ENCODE measurements around the gene SELPLG.
"Not testable (repeated sequence)": the region's sequence is repeated elsewhere in the genome, so short reads cannot be mapped to it uniquely, and the experiment has no call there.

Gene SELPLG

DNA sequence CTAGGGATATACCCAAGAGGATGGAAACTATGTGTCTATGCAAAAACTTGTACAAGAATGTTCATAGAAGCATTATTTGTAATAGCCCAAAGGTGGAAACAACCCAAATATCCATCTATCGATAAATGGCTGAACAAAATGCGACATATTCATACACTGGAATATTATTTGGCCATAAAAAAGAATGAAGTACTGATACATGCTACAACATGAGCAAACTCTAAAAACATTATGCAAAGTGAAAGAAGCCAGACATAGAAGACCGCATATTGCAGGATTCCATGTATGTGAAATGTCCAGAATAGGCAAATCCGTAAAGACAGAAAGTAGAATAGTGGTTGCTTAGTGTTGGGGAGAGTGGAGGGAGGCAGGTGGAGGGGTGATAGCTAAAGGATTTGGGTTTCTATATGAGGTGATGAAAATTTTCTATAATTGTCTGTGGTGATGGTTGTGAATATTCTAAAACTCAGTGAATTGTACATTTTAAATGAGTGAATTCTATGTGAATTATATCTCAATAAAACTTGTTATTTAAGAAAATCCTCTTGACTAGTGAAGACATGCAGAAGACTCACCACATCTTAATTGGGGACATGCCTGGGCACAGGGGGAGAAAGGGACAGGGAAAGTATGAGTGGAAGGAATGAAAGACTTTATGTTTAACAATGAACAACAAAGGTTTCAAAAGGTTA, 29.8 kb upstream of the SELPLG start:
- Histone ChIP-seq H3K4me3 (ENCODE audit: low read depth, low read length) (no peak overlapping the region), H3K27me3 (ENCODE audit: insufficient read depth, low read depth, severe bottlenecking) (no peaks in the 10 kb centered on the region), H3K9me3 (ENCODE audit: severe bottlenecking) (no peaks in the 10 kb centered on the region), H3K36me3 (peaks cover 3% of the 10 kb centered on the region), H3K27ac (no peak overlapping the region)
- TF ChIP-seq, protein P1, sequence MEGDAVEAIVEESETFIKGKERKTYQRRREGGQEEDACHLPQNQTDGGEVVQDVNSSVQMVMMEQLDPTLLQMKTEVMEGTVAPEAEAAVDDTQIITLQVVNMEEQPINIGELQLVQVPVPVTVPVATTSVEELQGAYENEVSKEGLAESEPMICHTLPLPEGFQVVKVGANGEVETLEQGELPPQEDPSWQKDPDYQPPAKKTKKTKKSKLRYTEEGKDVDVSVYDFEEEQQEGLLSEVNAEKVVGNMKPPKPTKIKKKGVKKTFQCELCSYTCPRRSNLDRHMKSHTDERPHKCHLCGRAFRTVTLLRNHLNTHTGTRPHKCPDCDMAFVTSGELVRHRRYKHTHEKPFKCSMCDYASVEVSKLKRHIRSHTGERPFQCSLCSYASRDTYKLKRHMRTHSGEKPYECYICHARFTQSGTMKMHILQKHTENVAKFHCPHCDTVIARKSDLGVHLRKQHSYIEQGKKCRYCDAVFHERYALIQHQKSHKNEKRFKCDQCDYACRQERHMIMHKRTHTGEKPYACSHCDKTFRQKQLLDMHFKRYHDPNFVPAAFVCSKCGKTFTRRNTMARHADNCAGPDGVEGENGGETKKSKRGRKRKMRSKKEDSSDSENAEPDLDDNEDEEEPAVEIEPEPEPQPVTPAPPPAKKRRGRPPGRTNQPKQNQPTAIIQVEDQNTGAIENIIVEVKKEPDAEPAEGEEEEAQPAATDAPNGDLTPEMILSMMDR (IDR thresholded peaks at IDR 0.05; ENCODE audit: low read depth, low read length) = no peak
- no peak for DNase-seq

DNA sequence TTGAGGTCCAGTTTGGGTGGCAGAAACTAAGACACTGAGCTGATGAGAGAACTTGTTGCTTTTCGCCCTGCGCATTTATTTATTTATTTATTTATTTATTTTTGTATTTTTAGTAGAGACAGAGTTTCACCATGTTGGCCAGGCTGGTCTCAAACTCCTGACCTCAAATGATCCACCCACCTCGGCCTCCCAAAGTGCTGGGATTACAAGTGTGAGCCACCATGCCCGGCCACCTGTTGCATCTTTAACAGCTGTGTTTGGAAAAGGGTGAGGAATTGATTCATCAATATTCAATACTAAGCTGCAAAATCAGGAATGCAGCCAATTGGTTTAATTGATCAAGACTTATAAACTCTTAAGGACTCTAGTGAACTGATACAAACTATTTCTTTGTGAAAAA, 24.4 kb upstream of the SELPLG start:
- not testable (repeated sequence) for DNase-seq; H3K4me3 ChIP-seq (ENCODE audit: low read depth, low read length); H3K27me3 ChIP-seq (ENCODE audit: insufficient read depth, low read depth, severe bottlenecking); H3K27ac ChIP-seq; H3K9me3 ChIP-seq (ENCODE audit: severe bottlenecking)
- H3K36me3 ChIP-seq = peaks cover 18% of the 10 kb centered on the region

DNA sequence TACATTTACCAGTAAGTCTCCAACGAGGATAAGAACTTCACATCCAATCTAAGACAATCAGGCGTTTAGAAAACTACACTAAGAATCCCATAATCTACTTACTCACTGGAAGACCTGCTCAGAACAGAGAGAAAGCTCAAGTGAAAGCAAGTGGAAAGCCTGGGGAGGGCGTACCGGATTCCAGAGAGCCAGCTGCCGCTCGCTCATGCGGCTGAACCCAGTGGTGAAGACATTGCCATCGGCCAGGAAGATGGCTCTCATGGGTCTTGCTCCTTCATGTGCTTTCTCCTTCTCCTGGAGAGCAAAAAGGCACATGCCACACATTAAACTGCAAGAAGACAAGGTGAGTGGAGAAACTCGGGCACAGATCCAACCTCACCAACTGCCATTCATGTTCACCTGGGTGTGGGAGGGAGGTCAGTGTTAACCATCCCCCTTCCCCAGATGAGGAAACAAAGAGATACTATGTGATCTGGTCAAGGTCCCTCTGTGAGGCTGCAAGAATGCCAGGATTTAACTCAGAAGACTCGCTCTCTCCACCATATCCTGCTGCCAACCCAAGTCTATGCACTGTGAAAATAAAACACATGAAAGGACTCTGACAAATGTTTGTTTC, 23.5 kb upstream of the SELPLG start:
- DNase-seq = peak; percentile 69
- Histone ChIP-seq H3K9me3 (ENCODE audit: severe bottlenecking) (no peaks in the 10 kb centered on the region), H3K4me3 (ENCODE audit: low read depth, low read length) (no peak overlapping the region), H3K36me3 (peaks cover 20% of the 10 kb centered on the region), H3K27ac (no peak overlapping the region), H3K27me3 (ENCODE audit: insufficient read depth, low read depth, severe bottlenecking) (no peaks in the 10 kb centered on the region)
- TF ChIP-seq, protein P1 (IDR thresholded peaks at IDR 0.05; ENCODE audit: low read depth, low read length) = 0 out of 2 replicates have a peak, but pooled peaks have one; percentile 16

DNA sequence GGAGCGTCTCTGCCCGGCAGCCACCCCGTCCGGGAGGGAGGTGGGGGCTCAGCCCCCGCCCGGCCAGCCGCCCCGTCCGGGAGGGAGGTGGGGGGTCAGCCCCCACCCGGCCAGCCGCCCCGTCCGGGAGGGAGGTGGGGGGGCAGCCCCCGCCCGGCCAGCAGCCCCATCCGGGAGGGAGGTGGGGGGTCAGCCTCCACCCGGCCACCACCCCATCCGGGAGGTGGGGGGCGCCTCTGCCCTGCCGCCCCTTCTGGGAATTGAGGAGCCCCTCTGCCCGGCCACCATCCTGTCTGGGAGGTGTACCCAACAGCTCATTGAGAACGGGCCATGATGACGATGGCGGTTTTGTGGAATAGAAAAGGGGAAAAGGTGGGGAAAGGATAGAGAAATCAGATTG, 22.6 kb upstream of the SELPLG start:
- not testable (repeated sequence) for H3K4me3 ChIP-seq (ENCODE audit: low read depth, low read length); DNase-seq; H3K27me3 ChIP-seq (ENCODE audit: insufficient read depth, low read depth, severe bottlenecking); H3K27ac ChIP-seq; H3K9me3 ChIP-seq (ENCODE audit: severe bottlenecking)
- H3K36me3 ChIP-seq = peaks cover 27% of the 10 kb centered on the region

DNA sequence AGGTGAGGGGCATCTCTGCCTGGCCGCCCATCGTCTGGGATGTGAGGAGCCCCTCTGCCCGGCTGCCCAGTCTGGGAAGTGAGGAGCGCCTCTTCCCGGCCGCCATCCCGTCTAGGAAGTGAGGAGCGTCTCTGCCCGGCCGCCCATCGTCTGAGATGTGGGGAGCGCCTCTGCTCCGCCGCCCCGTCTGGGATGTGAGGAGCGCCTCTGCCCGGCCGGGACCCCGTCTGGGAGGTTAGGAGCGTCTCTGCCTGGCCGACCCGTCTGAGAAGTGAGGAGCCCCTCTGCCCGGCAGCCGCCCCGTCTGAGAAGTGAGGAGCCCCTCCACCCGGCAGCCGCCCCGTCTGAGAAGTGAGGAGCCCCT, 22.1 kb upstream of the SELPLG start:
- not testable (repeated sequence) for H3K4me3 ChIP-seq (ENCODE audit: low read depth, low read length); DNase-seq; H3K27me3 ChIP-seq (ENCODE audit: insufficient read depth, low read depth, severe bottlenecking); H3K9me3 ChIP-seq (ENCODE audit: severe bottlenecking); H3K27ac ChIP-seq
- peaks cover 30% of the 10 kb centered on the region for H3K36me3 ChIP-seq

DNA sequence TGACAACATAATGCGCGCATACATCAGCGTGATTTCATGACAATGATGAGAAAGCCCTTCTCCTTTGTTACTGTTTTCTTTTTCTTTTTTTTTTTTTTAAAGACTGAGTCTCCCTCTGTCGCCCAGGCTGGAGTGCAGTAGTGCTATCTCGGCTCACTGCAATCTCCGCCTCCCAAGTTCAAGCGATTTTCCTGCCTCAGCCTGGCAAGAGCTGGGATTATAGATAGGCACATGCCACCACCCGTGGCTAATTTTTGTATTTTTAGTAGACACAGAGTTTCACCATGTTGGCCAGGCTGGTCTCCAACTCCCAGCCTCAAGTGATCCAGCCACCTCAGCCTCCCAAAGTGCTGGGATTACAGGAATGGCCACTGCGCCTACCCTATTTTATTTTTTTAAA, 20.9 kb upstream of the SELPLG start:
- not testable (repeated sequence) for H3K4me3 ChIP-seq (ENCODE audit: low read depth, low read length); H3K27ac ChIP-seq; H3K27me3 ChIP-seq (ENCODE audit: insufficient read depth, low read depth, severe bottlenecking); DNase-seq; H3K9me3 ChIP-seq (ENCODE audit: severe bottlenecking)
- peaks cover 37% of the 10 kb centered on the region for H3K36me3 ChIP-seq

DNA sequence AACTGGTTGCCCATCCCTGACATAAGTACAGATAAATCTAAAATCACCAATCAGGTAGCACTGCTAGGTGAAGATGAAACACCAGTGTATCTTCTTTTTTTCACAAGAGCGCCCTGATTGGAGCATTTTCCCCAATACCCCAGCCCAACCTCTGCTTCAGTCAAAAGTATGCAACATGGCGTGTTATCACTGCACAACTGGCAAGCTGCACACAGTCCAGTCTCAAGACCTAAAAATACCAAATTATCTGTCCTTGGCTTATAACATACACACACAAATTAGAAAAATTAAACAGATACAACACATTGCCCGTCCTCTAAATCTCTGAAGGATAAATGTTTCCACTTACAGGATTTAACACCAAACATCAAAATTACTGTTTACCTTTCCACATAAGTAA, 20.2 kb upstream of the SELPLG start:
- H3K27me3 ChIP-seq (ENCODE audit: insufficient read depth, low read depth, severe bottlenecking) = no peaks in the 10 kb centered on the region
- TF ChIP-seq, protein P1 (IDR thresholded peaks at IDR 0.05; ENCODE audit: low read depth, low read length) = no peak
- H3K9me3 ChIP-seq (ENCODE audit: severe bottlenecking) = no peaks in the 10 kb centered on the region
- H3K36me3 ChIP-seq = peaks cover 42% of the 10 kb centered on the region
- H3K27ac ChIP-seq = no peak overlapping the region
- no peak for DNase-seq
- H3K4me3 ChIP-seq (ENCODE audit: low read depth, low read length) = no peak overlapping the region

DNA sequence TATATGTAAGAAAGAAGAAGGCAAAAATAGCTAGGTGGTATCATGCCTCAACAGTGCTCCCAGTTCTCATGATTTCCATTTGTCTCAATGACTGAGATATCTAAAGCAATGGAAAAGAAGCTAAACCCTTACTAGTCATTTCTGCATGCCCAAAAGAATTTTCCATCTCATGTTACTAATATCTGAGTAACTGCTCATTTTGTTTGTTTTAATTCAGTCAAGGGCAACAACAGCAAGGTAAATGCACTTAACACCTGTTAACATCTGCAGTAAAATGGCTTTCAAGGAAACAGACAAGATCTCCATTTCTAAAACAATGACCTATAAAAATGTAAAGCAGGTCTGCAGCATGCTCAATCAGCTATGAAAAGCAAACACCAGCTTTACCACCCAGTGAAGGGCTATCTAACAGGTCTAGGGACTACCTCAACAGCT, 19.4 kb upstream of the SELPLG start:
- peaks cover 43% of the 10 kb centered on the region for H3K36me3 ChIP-seq
- H3K27me3 ChIP-seq (ENCODE audit: insufficient read depth, low read depth, severe bottlenecking) = no peaks in the 10 kb centered on the region
- H3K4me3 ChIP-seq (ENCODE audit: low read depth, low read length) = no peak overlapping the region
- TF ChIP-seq, protein P1 (IDR thresholded peaks at IDR 0.05; ENCODE audit: low read depth, low read length) = no peak
- H3K9me3 ChIP-seq (ENCODE audit: severe bottlenecking) = no peaks in the 10 kb centered on the region
- DNase-seq = no peak
- no peak overlapping the region for H3K27ac ChIP-seq
